ACC112 (cell line): ENCODE results near the gene ASB11.
A peak's percentile ranks its signal among the peaks of the same experiment; 100 is the strongest.

ENCODE experiments used
- H2AFZ ChIP-seq: fragments of 200-600 bp; sonication (generic); one replicate; pipeline ENCODE4 v1.6.0; 2017; ENCODE audit warnings: antibody characterized with exemption, low read length; ENCODE audit not compliant: unreplicated experiment
- H3K27ac ChIP-seq: fragments of 200-600 bp; sonication (generic); 2 replicates; pipeline ENCODE4 v1.5.1; 2014; ENCODE audit warnings: low read depth, mild to moderate bottlenecking, antibody characterized with exemption, low read length, moderate library complexity
- H3K27me3 ChIP-seq: fragments of 200-600 bp; sonication (generic); 2 replicates; pipeline ENCODE4 v1.6.1; 2014; ENCODE audit warnings: mild to moderate bottlenecking, antibody characterized with exemption, low read length, moderate library complexity, mixed read lengths; ENCODE audit not compliant: insufficient read depth
- H3K36me3 ChIP-seq: fragments of 200-600 bp; sonication (generic); 2 replicates; pipeline ENCODE4 v1.6.1; 2016; ENCODE audit warnings: mild to moderate bottlenecking, antibody characterized with exemption, low read length, moderate library complexity, mixed read lengths; ENCODE audit not compliant: insufficient read depth
- H3K4me1 ChIP-seq: fragments of 200-600 bp; sonication (generic); one replicate; pipeline ENCODE4 v1.6.1; 2016; ENCODE audit warnings: low read length, mixed read lengths; ENCODE audit not compliant: insufficient read depth, unreplicated experiment, control insufficient read depth
- H3K4me3 ChIP-seq: fragments of 200-600 bp; sonication (generic); 2 replicates; pipeline ENCODE4 v1.5.1; 2014; ENCODE audit warnings: mild to moderate bottlenecking, low read depth, low read length
- H3K79me2 ChIP-seq: fragments of 200-600 bp; sonication (generic); one replicate; pipeline ENCODE4 v1.6.0; 2016; ENCODE audit warnings: low read length; ENCODE audit not compliant: control insufficient read depth, unreplicated experiment, insufficient read depth

Gene ASB11

DNA sequence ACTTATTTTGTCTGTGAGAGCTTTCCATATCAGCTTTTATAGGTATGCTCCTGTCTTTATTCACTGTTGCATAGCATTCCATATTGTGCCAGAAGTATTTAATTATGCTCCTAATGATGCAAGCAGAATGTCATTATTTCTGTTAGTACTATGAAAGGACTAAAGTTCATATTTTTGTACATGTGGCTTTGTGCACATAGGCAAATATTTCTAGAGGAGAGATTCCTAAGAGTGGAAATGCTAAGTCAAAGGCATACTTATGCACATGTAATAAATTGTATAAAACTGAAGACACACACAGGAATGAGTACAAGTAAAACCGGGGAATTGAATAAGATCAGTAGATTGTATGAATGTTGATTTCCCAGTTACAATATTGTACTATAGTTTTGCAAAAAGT lies 43.7 kb downstream of the ASB11 start:
- Histone ChIP-seq H3K27ac (no peak overlapping the region), H3K79me2 (no peaks in the 10 kb centered on the region)

DNA sequence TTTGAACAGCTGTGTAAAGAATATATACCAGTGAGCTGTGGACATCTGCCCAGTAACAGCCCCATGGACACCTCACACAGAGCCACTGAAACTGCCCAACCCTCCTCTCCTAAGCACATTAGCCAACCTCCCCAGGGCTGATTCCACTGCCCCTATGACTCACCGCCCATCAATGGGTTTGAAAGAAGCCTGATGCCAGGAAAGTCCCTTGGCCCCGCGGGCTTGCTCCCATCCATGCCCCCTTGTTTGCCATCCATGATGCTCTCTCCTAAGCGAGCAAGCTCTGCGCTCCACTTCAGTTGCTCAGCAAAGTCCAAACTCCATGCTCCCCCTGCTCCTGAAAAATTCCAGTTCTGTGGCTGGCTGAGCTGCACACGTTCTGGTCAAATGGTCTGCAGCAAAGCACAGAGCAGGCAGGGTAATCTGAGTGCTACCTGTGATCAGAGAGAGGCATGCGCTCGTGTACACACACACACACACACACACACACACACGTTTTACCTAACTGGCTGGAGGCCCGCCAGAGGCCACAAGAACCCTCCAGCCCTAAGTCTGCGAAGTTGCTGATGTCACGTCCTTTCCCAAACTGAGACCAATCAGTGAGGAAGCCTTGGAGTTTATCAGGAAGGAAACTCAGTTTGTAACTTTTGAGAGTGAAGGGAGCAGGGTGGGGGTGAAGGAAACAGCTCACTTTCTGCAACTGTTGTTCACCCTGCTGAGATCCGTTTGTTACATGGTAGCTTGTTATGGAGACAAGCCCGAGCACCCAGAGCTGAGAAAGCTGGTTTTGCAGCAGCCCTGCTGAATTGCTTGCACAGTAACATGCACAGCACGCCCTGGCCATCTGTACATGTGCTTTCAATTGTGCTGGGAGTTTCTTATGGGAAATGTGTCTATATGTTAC lies 45.6 kb downstream of the ASB11 start, which contains the start of gene ASB9:
Gene ASB9, minus strand, starts transcription at position 466 of the 904 bp plus-strand sequence. Its CDS starts 209 bp downstream, at position 257.
- no peak within 1 kb of the TSS; the same call in 1 of the 2 replicates for H3K27ac ChIP-seq
- H2AFZ ChIP-seq, result peak within 1 kb of the TSS; percentile 14
- no peaks in the 10 kb centered on the region for H3K36me3 ChIP-seq
- no peaks in the 10 kb centered on the region; the same call in 1 of the 2 replicates for H3K27me3 ChIP-seq
- no peak within 1 kb of the TSS for H3K4me3 ChIP-seq
- H3K4me1 ChIP-seq, result peaks cover 8% of the 10 kb centered on the region
- no peaks in the 10 kb centered on the region for H3K79me2 ChIP-seq

More for the DNA sequence above, 43.7 kb downstream of the ASB11 start:
- Histone ChIP-seq H3K36me3 (no peaks in the 10 kb centered on the region), H2AFZ (no peak overlapping the region), H3K4me3 (no peak overlapping the region), H3K27me3 (no peaks in the 10 kb centered on the region), H3K4me1 (peaks cover 8% of the 10 kb centered on the region)

DNA sequence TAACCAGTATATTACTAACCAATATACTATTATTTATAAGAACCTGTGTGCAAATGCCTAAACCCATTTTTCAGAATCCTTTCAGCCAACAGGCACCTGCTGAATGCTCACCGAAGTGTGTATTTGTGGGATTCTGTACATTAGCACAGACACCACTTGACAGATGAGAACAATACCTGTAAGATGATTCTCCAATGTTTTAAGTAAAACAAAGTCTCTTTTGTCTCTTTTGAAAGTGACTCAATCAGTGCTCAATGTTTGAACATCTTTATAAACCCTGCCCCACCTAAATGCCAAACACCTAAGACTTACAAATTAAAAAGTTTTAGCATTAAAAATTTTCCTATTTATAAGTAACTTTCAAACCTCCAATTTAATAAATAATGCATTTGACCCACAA lies 46.3 kb downstream of the ASB11 start:
- Histone ChIP-seq H3K27ac (no peak overlapping the region), H3K79me2 (no peaks in the 10 kb centered on the region), H2AFZ (no peak overlapping the region), H3K4me3 (no peak overlapping the region), H3K36me3 (no peaks in the 10 kb centered on the region), H3K27me3 (peaks cover 4% of the 10 kb centered on the region; the same call in 1 of the 2 replicates), H3K4me1 (peaks cover 8% of the 10 kb centered on the region)

DNA sequence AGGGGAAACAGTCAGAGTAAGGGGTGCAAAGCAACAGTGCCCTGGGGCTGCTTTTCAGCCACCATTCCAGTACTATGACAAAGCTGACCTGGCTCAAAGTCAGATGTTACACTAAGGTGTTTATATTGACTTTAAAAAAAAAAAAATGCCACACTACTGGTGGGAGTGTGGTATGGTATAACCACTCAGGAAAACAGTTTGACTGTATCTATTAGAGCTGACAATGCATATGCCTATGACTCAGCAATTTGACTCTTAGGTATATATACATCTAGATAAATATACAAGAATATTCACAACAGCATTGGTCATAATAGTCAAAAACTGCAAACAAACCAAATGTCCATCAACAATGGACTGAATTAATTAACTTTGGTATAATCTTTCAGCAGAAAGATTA lies 60.6 kb downstream of the ASB11 start:
- H3K4me3 ChIP-seq, result no peak overlapping the region
- H3K4me1 ChIP-seq, result no peaks in the 10 kb centered on the region
- no peak overlapping the region for H3K27ac ChIP-seq
- no peaks in the 10 kb centered on the region for H3K79me2 ChIP-seq
- H2AFZ ChIP-seq, result no peak overlapping the region
- H3K27me3 ChIP-seq, result no peaks in the 10 kb centered on the region
- H3K36me3 ChIP-seq, result no peaks in the 10 kb centered on the region

DNA sequence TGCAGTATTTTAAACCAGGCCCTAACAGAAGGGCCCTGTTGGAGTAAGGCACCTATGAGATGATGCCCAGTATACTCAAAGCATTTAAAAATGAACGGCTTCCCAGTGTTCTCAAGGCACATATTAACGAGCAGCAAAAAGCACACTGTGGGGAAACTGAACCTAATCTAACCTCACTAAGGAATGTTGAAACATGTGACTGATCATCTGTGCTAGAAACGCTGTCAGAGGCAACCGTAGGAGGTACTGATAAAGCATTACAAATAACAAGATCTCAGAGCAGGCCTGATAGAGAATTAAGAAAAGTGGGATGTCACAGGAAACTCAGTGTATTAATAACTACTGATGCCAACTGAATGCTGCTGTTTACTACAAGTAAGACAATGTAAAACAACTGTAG lies 69.5 kb downstream of the ASB11 start:
- Histone ChIP-seq H3K27ac (no peak overlapping the region), H3K4me1 (no peaks in the 10 kb centered on the region), H2AFZ (no peak overlapping the region), H3K36me3 (no peaks in the 10 kb centered on the region), H3K79me2 (no peaks in the 10 kb centered on the region), H3K4me3 (no peak overlapping the region), H3K27me3 (no peaks in the 10 kb centered on the region)

DNA sequence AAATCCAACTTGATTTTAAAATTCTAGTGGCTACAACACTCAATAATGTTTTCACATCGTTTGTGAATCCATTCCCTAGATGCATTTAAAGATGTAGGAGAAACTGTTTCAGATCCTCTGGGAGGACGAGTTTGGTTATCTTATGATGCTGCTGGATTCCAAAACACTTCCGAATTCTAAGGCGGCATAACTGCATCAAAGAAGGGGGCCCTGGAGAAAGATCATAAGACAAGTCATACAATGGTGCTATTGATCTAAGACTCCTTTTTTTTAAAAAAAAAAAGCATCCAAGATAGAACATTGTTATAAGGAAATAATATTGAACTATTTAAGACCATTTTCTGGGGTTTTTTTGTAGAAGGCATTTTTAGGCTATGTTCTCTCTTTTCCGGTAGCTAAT lies 71.0 kb downstream of the ASB11 start:
- H3K4me3 ChIP-seq, result no peak overlapping the region
- no peak overlapping the region for H3K27ac ChIP-seq
- H3K79me2 ChIP-seq, result no peaks in the 10 kb centered on the region
- no peak overlapping the region for H2AFZ ChIP-seq
- H3K4me1 ChIP-seq, result no peaks in the 10 kb centered on the region
- no peaks in the 10 kb centered on the region for H3K36me3 ChIP-seq
- no peaks in the 10 kb centered on the region for H3K27me3 ChIP-seq

DNA sequence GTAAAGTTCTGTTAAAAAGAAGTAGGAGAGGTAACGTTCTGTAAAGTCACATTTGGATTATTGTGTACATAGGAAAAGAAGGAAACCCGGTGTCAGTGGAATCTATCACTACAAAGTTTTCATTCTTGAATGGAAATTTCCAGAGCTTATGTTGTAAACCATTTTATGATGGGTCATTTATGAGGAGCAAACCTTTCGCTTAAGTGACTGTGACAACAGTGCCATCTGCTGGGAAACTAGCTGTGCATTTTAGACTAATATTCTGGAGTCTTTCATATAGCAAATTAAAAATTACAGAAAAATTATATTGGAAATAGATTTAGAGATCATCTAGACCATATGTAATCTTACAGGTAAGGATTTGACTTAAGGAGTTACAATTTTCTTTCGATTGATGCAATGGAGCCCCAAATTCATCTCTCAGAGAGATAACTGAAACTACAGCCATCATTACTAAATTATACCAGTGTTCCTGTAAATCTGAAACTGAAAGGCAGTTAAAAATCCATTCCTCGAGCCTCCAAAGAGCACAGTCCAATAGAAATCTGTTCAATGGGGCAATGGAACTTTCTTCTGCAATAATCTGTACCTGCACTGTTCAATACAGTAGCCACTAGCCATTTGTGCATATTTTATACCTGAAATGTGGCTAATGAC lies 72.4 kb downstream of the ASB11 start:
- Histone ChIP-seq H3K27ac (no peak overlapping the region), H2AFZ (peak overlapping the region; percentile 22), H3K4me3 (peak overlapping the region; percentile 53), H3K4me1 (no peaks in the 10 kb centered on the region), H3K36me3 (no peaks in the 10 kb centered on the region), H3K27me3 (no peaks in the 10 kb centered on the region), H3K79me2 (no peaks in the 10 kb centered on the region)

DNA sequence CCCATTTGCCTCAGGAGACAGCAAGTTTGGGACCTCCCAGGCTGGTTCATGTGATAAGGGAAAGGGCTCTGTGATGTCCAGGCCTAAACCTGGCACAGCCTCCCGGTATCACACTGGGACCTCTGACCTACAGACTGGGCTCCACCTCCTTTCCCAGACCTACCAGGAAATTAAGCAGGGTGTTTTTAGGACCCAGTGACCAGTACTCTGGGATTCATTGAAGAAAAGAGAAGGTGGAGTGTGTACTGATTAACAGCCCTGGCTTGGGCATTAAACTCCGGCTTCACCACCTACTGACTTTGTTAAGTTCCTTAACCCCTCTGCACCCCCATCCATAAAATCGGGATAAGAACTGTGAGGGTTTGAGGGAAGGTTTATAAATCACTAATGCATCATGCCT lies 74.1 kb downstream of the ASB11 start:
- Histone ChIP-seq H3K27me3 (peaks cover 10% of the 10 kb centered on the region; the same call in 1 of the 2 replicates), H3K79me2 (no peaks in the 10 kb centered on the region), H3K4me1 (no peaks in the 10 kb centered on the region), H2AFZ (no peak overlapping the region), H3K27ac (no peak overlapping the region), H3K4me3 (no peak overlapping the region), H3K36me3 (no peaks in the 10 kb centered on the region)

DNA sequence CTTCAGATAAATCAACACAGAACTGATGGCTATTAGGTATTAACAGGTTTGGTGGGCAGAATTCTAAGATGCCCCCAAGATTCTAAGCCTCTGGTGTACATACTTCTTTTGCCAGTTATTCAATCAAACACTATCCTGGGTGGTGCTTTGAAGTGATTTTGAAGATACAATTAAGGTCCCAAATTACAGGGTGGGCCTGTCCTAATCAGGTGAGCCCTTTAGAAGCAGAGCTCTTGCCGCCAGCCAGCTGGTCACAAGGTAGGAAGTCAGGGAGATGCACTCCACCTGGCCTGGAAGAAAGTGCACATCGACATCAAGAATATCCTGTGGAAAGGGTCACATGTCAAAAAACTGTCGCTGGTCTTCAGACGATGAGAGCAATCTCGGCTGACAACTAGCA lies 75.0 kb downstream of the ASB11 start:
- Histone ChIP-seq H3K27me3 (peaks cover 10% of the 10 kb centered on the region; the same call in 1 of the 2 replicates), H3K4me1 (no peaks in the 10 kb centered on the region), H2AFZ (no peak overlapping the region), H3K27ac (no peak overlapping the region), H3K36me3 (no peaks in the 10 kb centered on the region), H3K79me2 (no peaks in the 10 kb centered on the region), H3K4me3 (no peak overlapping the region)

DNA sequence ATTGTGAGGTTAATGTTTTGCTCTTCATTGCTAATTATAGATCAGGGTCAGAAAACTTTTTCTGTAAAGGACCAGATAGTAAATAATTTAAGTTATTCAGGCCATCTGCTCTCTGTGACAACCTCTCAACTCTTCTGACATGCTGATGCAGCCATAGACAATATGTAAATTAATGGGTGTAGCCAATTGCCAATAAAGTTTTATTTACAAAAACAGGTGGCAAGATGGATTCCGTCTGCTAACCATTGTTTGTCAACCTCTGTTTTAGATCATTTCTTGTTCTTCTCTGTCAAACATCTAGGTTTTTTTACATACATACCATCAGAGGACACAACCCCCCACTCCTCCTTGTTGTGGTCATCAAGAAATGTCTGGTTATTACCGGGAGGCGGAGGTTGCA lies 79.3 kb downstream of the ASB11 start:
- H3K79me2 ChIP-seq, result no peaks in the 10 kb centered on the region
- peaks cover 10% of the 10 kb centered on the region; the same call in 1 of the 2 replicates for H3K27me3 ChIP-seq
- no peaks in the 10 kb centered on the region for H3K4me1 ChIP-seq
- no peak overlapping the region for H2AFZ ChIP-seq
- H3K36me3 ChIP-seq, result no peaks in the 10 kb centered on the region
- no peak overlapping the region for H3K4me3 ChIP-seq
- no peak overlapping the region for H3K27ac ChIP-seq
